Hypothalamus (tissue), 51 donors: ENCODE results near the gene PRRC2A.

Source experiments
- DNase-seq, 51 donors: peaks; one replicate each; lab custom pipeline; 2025; lab: John Stamatoyannopoulos, UW

PRRC2A gene

DNA sequence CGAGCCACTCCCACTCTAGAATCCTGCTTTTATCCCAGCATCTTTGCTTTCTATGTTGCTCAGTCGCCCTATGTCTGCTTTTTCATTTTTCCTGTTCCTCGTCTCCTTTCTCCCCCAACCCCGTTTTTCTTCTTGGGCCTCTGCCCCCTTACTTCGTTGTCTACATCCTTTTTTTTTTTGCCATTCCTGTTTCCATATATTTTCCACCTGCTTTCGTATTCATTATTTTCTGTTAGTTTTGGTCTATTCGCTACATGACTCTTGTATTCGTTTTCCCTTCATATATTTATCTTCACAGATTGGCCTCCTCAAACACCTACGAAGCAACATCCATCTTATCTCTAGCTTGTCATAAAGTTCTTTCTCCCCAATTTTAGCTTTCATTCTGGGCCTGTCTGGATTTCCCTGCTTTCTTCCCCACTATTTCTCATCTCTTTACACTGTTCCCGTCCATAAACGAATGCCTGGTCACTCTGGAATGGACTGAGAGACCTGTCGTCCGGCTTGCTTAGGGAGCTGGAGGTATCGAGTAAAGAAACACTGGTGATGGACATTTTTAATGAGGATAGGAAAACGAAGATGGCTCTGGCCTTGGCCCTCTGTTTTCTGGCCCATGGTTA, 915 bp downstream of the PRRC2A start:
- peak in 3 of 51 donors; percentile 9 to 52 (median 10) for DNase-seq

DNA sequence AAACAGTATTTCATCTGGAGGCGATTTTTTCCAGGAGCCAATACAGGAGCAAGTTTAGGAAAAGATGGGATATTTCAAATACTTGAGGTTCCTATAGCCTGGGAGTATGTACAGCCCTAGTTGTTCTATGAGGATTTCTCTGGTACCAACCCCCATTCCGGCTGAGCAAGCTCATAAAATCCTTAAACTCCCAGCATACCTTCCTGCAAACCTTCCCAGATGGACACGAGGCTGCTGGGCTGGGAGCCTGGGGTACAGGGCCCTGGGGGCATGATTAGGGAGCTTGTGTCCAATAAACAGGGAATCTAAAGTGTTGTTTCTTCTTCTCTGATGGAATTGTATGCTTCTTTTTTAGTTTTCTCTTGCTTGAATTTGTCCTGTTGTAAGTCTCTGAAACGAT, 1.5 kb downstream of the PRRC2A start:
- DNase-seq, result no peak

DNA sequence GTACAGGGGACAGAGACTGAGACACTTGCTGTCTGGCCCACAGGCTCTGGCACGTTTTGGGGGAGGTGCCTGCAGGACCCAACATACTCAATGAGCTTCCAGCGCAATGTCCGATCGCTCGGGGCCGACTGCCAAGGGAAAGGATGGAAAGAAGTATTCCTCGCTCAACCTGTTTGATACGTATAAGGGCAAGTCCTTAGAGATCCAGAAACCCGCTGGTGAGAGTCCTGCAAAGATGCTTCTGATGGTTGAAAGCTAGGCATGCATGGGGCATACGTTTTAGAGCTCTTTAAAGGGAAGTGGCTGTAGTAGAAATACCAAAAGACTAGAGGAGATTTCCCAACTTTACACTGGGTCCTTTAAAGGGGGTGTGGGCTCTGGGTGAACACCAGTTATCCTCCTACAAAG, 2.2 kb downstream of the PRRC2A start:
- DNase-seq, result no peak

DNA sequence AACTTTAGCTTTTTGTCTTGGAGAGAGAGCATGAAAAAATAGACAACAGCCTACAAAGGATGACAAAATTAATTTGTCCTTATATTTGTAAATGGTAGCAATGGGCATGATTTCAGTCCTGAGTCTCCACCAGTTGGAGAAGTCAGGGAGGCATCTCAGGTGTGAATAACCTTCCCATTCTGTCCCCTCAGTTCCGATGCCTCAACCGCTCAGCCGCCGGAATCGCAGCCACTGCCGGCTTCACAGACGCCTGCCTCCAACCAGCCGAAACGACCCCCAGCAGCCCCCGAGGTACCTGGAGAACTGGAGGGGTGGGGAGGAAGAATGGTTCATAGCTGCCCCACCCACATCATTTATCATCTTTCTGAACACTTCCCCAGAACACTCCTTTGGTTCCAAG, 3.6 kb downstream of the PRRC2A start:
- DNase-seq, result no peak

DNA sequence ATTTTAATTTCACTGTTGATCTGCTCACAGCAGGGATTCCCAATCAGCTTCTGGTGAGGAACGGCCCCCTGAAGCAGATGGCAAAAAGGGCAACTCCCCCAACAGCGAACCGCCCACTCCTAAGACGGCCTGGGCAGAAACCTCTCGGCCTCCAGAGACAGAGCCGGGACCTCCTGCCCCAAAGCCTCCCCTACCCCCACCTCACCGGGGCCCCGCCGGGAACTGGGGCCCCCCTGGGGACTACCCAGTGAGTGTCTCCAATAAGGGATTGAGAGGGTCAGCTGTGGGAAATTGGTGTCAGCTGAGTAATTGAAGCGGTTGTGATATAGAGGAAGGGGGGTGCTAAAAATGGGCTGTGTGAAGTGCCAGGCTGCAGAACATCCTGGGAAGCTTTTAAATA, 6.4 kb downstream of the PRRC2A start:
- no peak for DNase-seq

DNA sequence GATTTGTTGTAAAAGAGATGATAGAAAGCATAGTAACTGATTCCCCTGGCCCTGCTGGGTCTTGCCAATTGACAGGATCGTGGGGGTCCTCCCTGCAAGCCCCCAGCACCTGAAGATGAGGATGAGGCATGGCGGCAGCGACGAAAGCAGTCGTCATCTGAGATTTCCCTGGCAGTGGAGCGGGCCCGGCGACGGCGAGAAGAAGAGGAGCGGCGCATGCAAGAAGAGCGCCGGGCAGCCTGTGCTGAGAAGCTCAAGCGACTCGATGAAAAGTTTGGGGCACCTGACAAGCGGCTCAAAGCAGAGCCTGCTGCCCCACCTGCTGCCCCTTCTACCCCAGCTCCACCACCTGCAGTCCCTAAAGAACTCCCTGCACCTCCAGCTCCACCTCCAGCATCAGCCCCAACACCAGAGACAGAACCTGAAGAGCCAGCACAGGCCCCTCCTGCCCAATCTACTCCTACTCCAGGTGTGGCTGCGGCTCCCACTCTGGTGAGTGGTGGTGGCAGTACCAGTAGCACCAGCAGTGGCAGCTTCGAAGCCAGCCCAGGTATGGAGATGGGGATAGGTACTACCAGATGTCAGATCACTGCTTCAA, 7.3 kb downstream of the PRRC2A start:
- no peak for DNase-seq

DNA sequence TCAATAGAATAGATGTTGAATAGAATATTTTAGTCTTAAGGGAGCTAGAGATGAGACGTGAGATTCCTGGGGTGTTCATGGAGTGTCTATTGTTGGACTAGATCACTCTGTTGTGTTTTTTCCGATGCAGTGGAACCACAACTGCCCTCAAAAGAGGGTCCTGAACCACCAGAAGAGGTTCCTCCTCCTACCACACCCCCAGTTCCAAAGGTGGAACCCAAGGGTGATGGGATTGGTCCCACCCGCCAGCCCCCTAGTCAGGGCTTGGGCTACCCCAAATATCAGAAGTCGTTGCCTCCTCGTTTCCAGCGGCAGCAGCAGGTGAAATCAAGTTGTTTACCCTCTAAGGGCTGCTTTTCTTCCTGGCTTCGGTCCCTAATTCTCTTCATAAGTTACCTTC, 8.5 kb downstream of the PRRC2A start:
- no peak for DNase-seq

DNA sequence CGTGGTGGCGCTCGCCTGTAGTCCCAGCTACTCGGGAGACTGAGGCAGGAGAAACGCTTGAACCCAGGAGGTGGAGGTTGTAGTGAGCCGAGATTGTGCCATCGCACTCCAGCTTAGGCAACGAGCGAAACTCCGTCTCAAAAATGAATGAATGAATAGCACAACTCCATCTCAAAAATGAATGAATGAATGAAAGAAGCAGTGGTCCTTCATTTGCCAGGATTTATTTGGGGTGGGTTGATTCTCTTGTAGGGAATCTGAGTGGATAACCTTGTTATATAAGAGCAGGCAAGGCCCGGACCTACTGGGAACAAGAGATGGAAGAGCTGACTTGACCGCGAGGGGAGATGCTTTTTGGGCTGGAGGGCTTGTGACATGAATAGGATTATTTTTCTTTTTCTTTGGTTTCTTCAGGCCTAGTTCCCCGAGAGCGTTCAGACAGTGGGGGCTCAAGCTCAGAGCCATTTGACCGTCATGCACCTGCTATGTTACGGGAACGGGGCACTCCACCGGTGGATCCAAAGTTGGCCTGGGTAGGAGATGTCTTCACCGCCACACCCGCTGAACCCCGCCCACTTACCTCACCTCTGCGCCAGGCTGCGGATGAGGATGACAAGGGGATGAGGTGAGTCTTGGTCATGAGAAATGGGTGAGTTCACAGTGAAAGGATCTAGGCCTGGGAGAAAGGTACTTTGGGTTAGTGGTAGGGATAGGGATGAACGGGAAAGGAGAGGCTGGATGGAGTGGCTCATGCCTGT, 9.8 kb downstream of the PRRC2A start:
- DNase-seq, result no peak

DNA sequence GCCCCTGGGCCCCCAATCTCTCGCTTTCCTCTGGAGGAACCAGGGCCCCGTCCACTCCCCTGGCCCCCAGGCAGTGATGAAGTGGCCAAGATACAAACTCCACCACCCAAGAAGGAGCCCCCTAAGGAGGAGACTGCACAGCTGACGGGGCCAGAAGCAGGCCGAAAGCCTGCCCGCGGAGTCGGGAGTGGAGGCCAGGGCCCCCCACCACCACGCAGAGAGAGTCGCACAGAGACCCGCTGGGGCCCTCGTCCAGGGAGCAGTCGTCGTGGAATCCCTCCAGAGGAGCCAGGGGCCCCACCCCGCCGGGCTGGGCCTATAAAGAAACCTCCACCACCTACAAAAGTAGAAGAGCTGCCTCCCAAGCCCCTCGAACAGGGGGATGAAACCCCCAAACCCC, 10.7 kb downstream of the PRRC2A start:
- DNase-seq, result no peak

DNA sequence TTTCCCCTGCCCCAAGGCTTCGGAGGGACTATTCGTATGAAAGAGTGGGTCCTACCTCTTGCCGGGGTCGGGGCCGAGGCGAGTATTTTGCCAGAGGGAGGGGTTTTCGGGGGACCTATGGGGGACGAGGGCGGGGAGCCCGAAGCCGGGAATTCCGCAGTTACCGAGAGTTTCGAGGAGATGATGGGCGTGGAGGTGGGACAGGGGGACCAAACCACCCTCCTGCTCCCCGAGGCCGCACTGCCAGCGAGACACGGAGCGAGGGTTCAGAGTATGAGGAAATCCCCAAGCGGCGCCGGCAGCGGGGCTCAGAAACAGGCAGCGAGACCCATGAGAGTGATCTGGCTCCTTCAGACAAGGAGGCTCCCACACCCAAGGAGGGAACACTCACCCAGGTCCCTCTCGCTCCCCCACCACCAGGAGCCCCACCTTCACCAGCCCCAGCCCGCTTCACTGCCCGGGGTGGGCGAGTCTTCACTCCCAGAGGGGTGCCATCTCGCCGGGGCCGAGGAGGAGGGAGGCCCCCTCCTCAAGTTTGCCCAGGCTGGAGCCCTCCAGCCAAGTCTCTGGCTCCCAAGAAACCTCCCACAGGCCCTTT, 11.3 kb downstream of the PRRC2A start:
- DNase-seq, result no peak

DNA sequence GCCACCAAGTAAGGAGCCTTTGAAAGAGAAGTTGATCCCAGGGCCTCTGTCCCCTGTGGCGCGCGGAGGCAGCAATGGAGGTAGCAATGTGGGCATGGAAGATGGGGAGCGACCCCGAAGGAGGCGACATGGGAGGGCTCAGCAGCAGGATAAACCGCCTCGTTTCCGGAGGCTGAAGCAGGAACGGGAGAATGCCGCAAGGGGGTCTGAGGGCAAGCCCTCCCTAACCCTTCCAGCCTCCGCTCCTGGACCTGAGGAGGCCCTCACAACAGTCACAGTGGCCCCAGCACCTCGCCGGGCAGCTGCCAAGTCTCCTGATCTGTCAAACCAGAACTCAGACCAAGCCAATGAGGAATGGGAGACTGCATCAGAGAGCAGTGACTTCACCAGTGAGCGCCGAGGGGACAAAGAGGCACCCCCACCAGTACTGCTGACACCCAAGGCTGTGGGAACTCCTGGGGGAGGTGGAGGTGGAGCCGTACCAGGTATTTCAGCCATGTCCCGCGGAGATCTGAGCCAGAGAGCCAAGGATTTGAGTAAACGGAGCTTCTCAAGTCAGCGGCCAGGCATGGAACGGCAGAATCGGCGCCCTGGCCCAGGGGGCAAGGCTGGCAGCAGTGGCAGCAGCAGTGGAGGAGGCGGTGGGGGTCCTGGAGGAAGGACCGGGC, 11.9 kb downstream of the PRRC2A start:
- no peak for DNase-seq

DNA sequence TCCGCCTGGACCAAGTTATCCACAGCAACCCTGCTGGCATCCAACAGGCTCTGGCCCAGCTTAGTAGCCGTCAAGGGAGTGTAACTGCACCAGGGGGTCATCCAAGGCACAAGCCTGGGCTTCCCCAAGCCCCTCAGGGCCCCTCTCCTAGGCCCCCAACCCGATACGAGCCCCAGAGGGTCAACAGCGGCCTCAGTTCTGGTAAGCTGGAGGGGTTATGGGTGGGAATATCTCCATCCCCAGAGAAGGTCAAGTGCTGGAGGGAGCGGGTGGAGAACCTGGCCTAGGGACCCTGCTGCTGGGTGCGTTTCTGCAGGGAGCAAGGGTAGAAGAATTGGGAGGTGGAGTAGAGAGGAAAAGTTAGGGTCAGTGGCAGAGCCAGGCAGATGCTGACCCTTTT, 12.9 kb downstream of the PRRC2A start:
- DNase-seq, result no peak

DNA sequence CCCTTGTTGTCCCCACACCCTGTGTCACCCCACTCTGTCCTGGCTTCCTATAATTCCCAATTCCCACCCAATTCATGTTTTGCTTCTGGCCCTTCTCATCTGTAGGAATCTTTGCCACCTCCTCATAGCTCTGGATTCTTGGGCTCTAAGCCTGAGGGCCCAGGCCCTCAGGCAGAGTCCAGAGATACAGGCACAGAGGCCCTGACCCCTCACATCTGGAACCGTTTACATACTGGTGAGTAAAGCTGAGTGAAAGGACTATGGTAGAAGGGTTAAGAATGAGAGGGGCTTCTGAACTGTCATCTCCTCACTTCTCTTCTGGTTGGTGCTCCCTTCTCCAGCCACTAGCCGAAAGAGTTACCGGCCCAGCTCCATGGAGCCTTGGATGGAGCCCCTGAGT, 13.6 kb downstream of the PRRC2A start:
- DNase-seq, result no peak

DNA sequence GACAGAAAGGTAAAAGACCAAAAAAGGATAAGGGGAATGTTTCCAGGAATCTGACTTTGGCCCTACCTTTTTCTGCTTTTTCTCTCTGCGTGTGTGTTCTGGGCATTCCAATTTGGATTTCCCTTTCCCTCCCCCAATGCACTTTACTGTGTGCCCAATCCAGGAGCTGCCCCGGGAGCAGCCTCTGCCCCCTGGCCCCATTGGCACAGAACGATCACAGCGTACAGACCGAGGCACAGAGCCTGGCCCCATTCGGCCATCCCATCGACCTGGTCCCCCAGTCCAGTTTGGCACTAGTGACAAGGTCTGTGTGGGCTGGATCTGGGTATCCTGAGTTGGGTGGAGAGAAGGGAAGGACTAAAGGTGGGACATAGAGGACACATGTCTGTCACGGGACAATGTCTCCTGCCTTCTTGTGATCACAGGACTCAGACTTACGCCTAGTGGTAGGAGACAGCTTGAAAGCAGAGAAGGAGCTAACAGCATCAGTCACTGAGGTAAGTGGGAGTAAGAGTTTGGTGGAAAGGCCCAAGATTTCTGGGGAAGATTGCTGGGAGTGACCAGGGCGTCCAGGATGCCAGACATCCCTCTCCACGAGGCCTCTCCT, 14.6 kb downstream of the PRRC2A start:
- no peak for DNase-seq

DNA sequence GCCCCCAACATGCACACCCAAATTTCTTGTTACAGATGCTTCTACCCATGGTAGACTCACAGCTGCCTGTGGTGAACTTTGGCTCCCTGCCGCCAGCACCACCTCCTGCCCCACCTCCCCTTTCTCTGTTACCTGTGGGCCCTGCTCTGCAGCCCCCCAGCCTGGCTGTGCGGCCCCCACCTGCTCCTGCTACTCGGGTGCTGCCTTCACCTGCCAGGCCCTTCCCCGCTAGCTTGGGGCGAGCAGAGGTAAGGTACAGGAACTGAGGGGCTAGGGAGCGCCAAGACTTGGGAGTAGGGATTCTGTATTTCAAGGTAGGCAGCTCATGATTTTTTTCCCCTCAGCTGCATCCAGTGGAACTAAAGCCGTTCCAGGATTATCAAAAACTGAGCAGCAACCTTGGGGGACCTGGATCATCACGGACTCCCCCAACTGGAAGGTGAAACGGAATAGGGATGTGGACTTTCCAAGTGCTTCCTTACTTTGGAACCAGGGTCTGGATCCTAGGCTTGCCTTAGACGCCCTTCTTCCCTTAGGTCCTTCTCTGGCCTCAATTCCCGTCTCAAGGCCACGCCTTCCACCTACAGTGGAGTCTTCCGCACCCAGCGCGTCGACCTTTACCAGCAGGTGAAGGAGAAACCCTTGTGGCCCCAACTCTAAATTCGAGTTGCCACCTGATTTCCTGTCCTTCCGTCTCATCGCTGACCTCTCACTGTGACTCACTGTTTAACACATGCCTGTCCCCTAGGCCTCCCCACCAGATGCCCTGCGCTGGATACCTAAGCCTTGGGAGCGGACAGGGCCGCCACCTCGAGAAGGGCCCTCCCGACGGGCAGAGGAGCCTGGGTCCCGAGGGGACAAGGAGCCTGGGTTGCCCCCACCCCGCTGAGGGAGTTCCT, 16.4 kb downstream of the PRRC2A start:
- DNase-seq, result no peak

DNA sequence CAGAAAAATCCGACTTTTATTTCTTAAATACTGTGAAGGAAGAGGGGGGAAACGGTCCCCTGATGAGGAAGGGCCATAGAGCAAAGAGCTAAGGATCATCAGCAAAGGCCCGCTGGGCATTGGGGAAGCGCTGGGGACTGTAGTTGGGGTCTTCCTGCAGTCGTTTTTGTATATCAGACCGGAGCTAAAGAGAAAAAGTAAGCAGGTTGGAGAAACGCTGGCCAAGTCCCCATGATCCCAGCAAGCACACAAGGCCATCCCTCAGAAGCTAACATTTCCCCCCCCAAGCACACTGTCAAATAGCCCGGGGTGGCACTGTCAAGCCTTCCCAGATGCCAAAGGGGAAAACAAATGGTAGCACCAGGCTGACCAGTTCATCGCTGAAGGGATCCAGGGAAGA, 18.5 kb downstream of the PRRC2A start:
- DNase-seq, result no peak

DNA sequence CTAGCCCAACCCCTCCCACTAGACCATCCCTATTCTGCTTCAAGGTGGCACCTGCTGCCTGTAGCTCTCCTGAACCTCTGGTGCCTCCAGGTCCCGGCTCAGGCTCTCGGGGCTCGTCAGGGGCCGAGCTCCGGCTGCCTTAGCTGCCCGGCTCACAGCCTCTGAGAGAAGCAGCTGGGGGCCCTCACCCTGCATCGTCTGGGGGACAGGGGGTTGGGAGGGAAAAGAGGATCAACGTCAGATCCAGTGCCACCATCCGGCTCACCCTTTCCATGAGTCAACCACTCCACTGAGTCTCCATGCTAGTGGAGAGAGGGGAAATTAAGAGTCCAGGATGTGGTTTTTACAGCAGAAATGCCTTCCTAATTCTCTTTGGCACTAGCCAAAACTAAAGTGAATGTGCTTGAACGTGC, 18.9 kb downstream of the PRRC2A start:
- no peak for DNase-seq

DNA sequence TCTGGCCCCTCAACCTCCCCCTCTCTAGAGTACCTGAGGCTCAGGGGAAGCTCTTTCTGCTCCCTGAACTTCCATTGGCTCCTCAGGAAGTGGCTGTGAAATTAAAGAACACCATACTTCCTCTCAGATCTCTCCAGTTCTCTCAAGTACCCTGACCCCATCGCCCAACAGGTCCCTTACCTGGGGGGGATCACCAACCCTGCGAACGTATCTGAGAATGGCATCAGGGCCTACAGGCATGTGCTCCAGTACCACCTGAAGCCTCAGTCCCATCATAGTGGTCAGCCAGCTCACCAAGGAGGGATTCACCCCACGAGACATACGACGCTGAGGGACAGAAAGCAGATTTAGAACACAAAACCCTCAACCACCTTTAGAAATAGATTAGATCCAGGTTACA, 20.1 kb downstream of the PRRC2A start:
- no peak for DNase-seq

DNA sequence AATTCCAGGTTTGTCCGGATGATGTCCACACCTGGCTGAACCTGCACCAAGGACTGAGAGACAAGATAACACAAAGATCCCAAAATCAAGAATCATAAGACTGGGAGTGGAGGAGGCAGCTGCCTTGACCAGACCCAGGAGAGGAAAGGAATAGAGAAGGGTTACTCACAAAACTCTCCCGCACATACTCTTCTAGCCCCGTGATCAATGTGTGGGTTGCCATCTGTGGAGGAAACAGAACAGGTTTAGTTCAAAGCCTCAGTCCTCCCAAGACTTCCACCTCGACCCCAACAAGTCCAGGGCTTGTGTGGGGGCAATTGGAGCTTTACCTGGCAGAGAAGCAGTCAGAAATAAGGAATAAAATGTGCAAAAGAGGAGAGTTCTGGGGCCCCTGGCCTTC, 20.9 kb downstream of the PRRC2A start:
- no peak for DNase-seq
